Measurements from ENCODE around the gene DKK3.

DKK3 gene

GRCh38 chr11:11923828-11924227 lies 84.6 kb downstream of the DKK3 start:
- DNase-seq (ENCODE audit: low read depth) = peak; percentile 21
- TF ChIP-seq, protein P1, sequence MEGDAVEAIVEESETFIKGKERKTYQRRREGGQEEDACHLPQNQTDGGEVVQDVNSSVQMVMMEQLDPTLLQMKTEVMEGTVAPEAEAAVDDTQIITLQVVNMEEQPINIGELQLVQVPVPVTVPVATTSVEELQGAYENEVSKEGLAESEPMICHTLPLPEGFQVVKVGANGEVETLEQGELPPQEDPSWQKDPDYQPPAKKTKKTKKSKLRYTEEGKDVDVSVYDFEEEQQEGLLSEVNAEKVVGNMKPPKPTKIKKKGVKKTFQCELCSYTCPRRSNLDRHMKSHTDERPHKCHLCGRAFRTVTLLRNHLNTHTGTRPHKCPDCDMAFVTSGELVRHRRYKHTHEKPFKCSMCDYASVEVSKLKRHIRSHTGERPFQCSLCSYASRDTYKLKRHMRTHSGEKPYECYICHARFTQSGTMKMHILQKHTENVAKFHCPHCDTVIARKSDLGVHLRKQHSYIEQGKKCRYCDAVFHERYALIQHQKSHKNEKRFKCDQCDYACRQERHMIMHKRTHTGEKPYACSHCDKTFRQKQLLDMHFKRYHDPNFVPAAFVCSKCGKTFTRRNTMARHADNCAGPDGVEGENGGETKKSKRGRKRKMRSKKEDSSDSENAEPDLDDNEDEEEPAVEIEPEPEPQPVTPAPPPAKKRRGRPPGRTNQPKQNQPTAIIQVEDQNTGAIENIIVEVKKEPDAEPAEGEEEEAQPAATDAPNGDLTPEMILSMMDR (conservative IDR thresholded peaks at IDR 0.05; ENCODE audit: low read depth, low read length) = no peak
- H3K4me3 ChIP-seq (ENCODE audit: low read depth, low read length) = no peak overlapping the region

GRCh38 chr11:11916981-11917399 lies 91.4 kb downstream of the DKK3 start:
- TF ChIP-seq, protein P1 (conservative IDR thresholded peaks at IDR 0.05; ENCODE audit: low read depth, low read length) = no peak
- DNase-seq (ENCODE audit: low read depth) = peak; percentile 90
- H3K4me3 ChIP-seq (ENCODE audit: low read depth, low read length) = no peak overlapping the region

DNA sequence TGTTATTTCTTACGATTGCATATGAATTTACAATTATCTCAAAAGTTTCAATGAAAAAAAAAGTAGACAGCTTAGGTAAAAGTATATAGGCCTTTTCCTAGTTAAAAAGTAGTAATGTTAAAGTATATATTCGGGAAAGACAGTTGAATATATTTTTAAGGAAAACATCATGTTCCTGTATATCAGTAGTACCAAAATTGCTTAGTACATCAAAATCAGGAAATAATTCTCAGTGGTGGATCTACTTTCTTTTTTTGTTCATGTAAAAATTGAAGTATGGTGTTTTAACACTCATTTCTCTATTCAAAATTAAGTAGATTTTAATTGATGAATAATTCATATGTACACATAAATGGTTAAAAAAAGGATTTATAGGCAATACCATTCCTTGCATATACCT lies 92.8 kb downstream of the DKK3 start:
- TF ChIP-seq, protein P1 (conservative IDR thresholded peaks at IDR 0.05; ENCODE audit: low read depth, low read length) = no peak
- no peak for DNase-seq (ENCODE audit: low read depth)
- no peak overlapping the region for H3K4me3 ChIP-seq (ENCODE audit: low read depth, low read length)

DNA sequence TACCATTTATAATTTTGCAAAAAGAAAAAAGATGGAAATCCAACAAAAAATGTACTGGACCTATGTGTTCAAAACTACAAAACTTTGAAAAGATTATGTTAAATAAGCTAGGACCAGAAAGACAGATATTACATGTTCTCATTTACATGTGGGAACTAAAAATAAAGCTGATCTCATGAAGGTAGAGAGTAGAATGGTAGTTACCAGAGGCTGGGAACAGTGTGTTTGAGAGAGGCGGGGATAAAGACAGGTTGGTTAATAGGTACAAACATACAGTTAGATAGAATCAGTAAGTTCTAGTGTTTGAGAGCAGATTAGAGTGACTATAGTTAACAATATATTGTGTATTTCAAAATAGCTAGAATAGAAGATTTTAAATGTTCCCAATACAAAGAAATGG lies 95.0 kb downstream of the DKK3 start:
- TF ChIP-seq, protein P1 (conservative IDR thresholded peaks at IDR 0.05; ENCODE audit: low read depth, low read length) = no peak
- no peak overlapping the region for H3K4me3 ChIP-seq (ENCODE audit: low read depth, low read length)
- no peak for DNase-seq (ENCODE audit: low read depth)

Measured in choroid plexus epithelial cell (primary cell).